K562 (cell line): ENCODE measurements around the gene ANKS1A. TPM values are rescaled to one million over a fixed set of nuclear protein-coding genes. Genes with fewer than 3 reads are reported as not detected.

ENCODE experiments used
- BRF2 ChIP-seq: IDR thresholded peaks from 3 replicates; pipeline ENCODE4 v1.6.1; 2011; ENCODE audit warnings: borderline replicate concordance, mild to moderate bottlenecking; ENCODE audit not compliant: insufficient read length, insufficient read depth
- CBFB ChIP-seq: sonication (generic); formaldehyde crosslinking; IDR thresholded peaks from 2 replicates; pipeline ENCODE4 v1.4.0; 2020; ENCODE audit warnings: mild to moderate bottlenecking, missing genetic modification reagents
- CBX8 ChIP-seq: fragments of 200-600 bp; sonication (generic); IDR thresholded peaks from 2 replicates; pipeline ENCODE4 v1.6.1; 2012; ENCODE audit warnings: borderline replicate concordance, mixed run types, low read depth, mild to moderate bottlenecking, moderate library complexity, mixed read lengths, low read length, control low read depth, inconsistent platforms; ENCODE audit not compliant: poor library complexity, severe bottlenecking; ENCODE audit errors: extremely low read depth
- DACH1 ChIP-seq: fragments of 450-650 bp; IDR thresholded peaks from 2 replicates; pipeline ENCODE4 v1.6.1; 2018; ENCODE audit not compliant: partially characterized antibody
- E2F1 ChIP-seq: sonication (generic); formaldehyde crosslinking; IDR thresholded peaks from 2 replicates; pipeline ENCODE4 v1.8.1; 2023; ENCODE audit warnings: mild to moderate bottlenecking, missing genetic modification reagents, moderate library complexity
- GTF2F1 ChIP-seq: IDR thresholded peaks from 2 replicates; pipeline ENCODE4 v1.6.1; 2011; ENCODE audit warnings: low read depth, low read length, improper control_type of control experiment
- LEF1 ChIP-seq: fragments of 450-650 bp; IDR thresholded peaks from 2 replicates; pipeline ENCODE4 v1.6.1; 2016; ENCODE audit warnings: mild to moderate bottlenecking
- MCM3 ChIP-seq: fragments of 450-650 bp; IDR thresholded peaks from 2 replicates; pipeline ENCODE4 v1.6.1; 2016
- PYGO2 ChIP-seq: fragments of 450-650 bp; IDR thresholded peaks from 2 replicates; pipeline ENCODE4 v1.6.1; 2016; ENCODE audit warnings: mild to moderate bottlenecking, missing genetic modification characterization, moderate library complexity, missing compliant biosample characterization
- REST ChIP-seq, 2 experiments: fragments of 450-650 bp; formaldehyde crosslinking in 1 of 2; IDR thresholded peaks; 2 replicates each; pipeline versions ENCODE4 v1.4.0 to v1.6.1; 2014 to 2020; ENCODE audit warnings: mild to moderate bottlenecking in 2 of 2, borderline replicate concordance in 1 of 2, low read depth in 1 of 2
- TAF1 ChIP-seq: IDR thresholded peaks from 2 replicates; pipeline ENCODE4 v1.6.1; 2011; ENCODE audit warnings: mild to moderate bottlenecking, low read length, moderate library complexity; ENCODE audit not compliant: insufficient read depth, control insufficient read depth, severe bottlenecking; ENCODE audit errors: extremely low read depth
- ZC3H11A ChIP-seq: IDR thresholded peaks from 2 replicates; pipeline ENCODE4 v1.6.1; 2012; ENCODE audit warnings: low read depth, low read length, improper control_type of control experiment
- ZNF134 ChIP-seq: fragments of 250-450 bp; sonication (Bioruptor Pico); conservative IDR thresholded peaks from 2 replicates; pipeline ENCODE4 v1.4.0; 2020
- ZNF184 ChIP-seq: sonication (generic); formaldehyde crosslinking; IDR thresholded peaks from 2 replicates; pipeline ENCODE4 v1.5.0; 2020; ENCODE audit warnings: missing genetic modification reagents
- ZNF23 ChIP-seq: fragments of 250-450 bp; sonication (Bioruptor Pico); IDR thresholded peaks from 2 replicates; pipeline ENCODE4 v1.4.0; 2020; ENCODE audit warnings: mild to moderate bottlenecking
- ZNF324 ChIP-seq: fragments of 250-450 bp; sonication (Bioruptor Pico); IDR thresholded peaks from 2 replicates; pipeline ENCODE4 v1.4.0; 2020; ENCODE audit warnings: mild to moderate bottlenecking
- ZNF764 ChIP-seq: fragments of 250-450 bp; sonication (Bioruptor Pico); IDR thresholded peaks from 2 replicates; pipeline ENCODE4 v1.4.0; 2020; ENCODE audit warnings: low read depth, mild to moderate bottlenecking, moderate library complexity
- ZSCAN29 ChIP-seq: fragments of 450-650 bp; IDR thresholded peaks from 2 replicates; pipeline ENCODE4 v1.6.1; 2017
- polyA plus RNA-seq, 8 experiments: library from polyadenylated mRNA; depleted of rRNA in 4 of 8; stranded (reverse) in 5 of 8; unstranded in 3 of 8; fragments of >200 nt; fragmentation: Nextera tagmentation in 2 of 8; fragmentation: Illumina TruSeq in 1 of 8; extraction: Ambion mirVana in 2 of 8; extraction: Trizol in 1 of 8; gene quantifications; 2 replicates each; pipeline versions ENCODE4 v1.2.1 to v1.2.3, GENCODE V29; 2011 to 2014; ENCODE audit warnings: inconsistent platforms in 1 of 8, missing spikeins in 1 of 8
- total RNA-seq, 7 experiments: library from RNA; depleted of rRNA in 6 of 7; stranded (reverse); fragments of >200 nt in 6 of 7; fragmentation: Illumina TruSeq in 2 of 7; extraction: Trizol in 2 of 7; gene quantifications; 2 replicates each; pipeline versions ENCODE4 v1.2.1 to v1.2.3, GENCODE V29; 2011 to 2021; ENCODE audit warnings: low replicate concordance in 1 of 7

The ANKS1A gene
- total and polyA plus RNA-seq, 9 of the 15 experiments (the other 6 are each of a cell fraction or from before 2014, with no cell fraction given): 1.1 to 13.8 (median 5.3) TPM

GRCh38 chr6:34887753-34888513, 1.1 kb upstream of the ANKS1A start, which contains the start of gene TAF11 (continued):
- no peak for TF ChIP-seq BRF2
- TF ChIP-seq CBX8: no peak
- no peak for TF ChIP-seq ZNF324 (CRISPR knock-in tag)
- TF ChIP-seq ZNF134 (CRISPR knock-in tag): no peak
- no peak for TF ChIP-seq ZNF23 (CRISPR knock-in tag)
- TF ChIP-seq PYGO2 (tag): no peak
- TF ChIP-seq E2F1 (CRISPR knock-in tag): 0 out of 2 replicates have a peak, but pooled peaks have one; percentile 13
- TF ChIP-seq LEF1: no peak
- TF ChIP-seq MCM3: no peak
- TF ChIP-seq CBFB (CRISPR knock-in tag): no peak
- TF ChIP-seq REST (IDR thresholded peaks at IDR 0.05; ENCODE audit: borderline replicate concordance): peak; percentile 11; the same call in 1 of the 2 replicates
- TF ChIP-seq REST (CRISPR knock-in tag; IDR thresholded peaks at IDR 0.05; ENCODE audit: low read depth): peak; percentile 60; the same call in 1 of the 2 replicates
- no peak for TF ChIP-seq DACH1
- TF ChIP-seq ZNF184 (CRISPR knock-in tag): no peak
- no peak for TF ChIP-seq ZNF764
- peak; percentile 27; the same call in 1 of the 2 replicates for TF ChIP-seq ZSCAN29
- peak; percentile 88; the same call in 1 of the 2 replicates for TF ChIP-seq GTF2F1
- no peak for TF ChIP-seq ZC3H11A
- peak; percentile 99 for TF ChIP-seq TAF1
